ENCODE results near the gene KBTBD12.
A peak's percentile ranks its signal among the peaks of the same experiment; 100 is the strongest.
"Not testable (repeated sequence)": the region's sequence is repeated elsewhere in the genome, so short reads cannot be mapped to it uniquely, and the experiment has no call there.

Gene KBTBD12, protein sequence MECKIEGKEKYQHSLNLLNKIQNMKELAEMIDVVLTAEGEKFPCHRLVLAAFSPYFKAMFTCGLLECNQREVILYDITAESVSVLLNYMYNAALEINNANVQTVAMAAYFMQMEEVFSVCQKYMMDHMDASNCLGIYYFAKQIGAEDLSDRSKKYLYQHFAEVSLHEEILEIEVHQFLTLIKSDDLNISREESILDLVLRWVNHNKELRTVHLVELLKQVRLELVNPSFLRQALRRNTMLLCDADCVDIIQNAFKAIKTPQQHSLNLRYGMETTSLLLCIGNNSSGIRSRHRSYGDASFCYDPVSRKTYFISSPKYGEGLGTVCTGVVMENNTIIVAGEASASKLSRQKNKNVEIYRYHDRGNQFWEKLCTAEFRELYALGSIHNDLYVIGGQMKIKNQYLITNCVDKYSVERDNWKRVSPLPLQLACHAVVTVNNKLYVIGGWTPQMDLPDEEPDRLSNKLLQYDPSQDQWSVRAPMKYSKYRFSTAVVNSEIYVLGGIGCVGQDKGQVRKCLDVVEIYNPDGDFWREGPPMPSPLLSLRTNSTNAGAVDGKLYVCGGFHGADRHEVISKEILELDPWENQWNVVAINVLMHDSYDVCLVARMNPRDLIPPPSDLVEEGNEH

DNA sequence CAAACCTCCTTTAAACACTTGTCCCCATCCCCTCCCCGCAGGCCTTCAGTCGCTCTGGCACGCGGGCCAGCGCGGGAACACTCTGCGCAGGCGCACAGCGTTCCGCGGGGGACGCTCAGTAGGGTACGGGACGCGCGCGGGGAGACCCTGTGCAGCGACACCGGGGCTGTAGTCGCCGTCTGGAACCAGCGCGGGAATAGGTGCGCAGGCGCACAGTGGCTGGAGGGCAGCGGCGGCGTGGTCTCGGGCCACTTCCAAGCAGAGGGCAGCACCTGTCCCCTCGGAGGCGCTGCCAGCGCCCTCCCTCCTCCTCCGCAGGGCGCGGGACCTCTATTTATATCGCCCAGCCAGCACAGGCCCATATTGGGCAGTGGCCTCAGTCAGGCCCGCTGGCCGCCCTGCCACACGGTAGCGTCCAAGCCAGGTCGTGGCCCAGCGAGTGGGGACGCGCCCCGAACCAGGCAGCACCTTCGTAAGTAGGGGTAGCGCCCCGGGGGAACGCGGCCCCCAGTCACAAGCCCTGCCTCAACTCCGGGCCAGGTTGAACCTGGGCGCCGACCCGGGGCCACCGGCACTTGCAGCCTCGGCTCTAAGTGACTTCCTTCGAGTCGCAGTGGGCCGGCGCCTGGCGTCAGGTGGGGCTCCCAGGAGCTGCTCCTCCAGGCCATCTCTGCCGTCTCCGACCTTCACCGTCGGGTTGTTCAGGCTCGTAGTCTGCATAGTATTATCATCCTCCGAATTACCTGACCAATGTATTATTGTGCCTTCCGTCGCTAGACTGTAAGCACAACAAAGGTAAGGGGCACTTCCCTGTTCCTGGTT lies at the start of gene KBTBD12:
Gene KBTBD12, plus strand, starts transcription at position 118 of the 822 bp plus-strand sequence. CDS start 7,830 bp downstream, outside the sequence.
- DNase-seq: peak; percentile 24

DNA sequence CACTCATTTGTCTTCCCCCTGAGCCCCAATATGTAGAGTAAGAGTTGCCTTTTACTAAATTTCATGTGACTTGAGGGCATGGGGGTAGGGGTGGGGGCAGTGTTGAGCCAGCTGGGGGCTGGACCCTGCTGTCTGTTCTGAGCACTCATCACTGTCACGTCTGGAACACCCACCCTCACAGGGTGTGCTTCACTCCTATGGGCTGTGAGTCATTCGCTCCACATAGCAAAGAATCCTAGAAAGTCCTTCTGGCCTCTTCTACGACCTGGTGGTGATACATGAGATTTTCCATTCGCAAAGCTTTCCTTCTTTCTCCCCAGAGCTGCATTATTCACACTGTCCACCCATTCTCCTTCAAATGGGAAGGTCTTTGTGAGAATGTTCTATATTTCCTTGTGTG lies 49.1 kb upstream of the KBTBD12 start:
- no peak for DNase-seq

DNA sequence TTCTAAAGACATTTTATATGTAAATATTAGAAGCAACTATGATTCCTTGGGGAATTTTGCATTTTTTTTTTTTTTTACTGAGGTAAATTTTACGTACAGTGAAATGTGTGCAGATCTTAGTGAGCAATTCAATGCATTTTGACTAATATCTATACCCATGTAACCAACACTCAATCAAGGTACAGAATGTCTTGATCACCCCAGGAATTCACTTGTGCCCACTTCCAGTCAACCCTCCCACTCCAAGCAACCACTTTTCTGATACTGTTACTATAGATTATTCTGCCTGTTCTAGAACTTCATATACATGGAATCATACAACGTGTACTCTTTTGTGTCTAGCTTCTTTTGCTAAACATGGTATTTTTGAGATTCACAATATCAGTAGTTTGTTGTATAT lies 47.6 kb upstream of the KBTBD12 start:
- no peak for DNase-seq

DNA sequence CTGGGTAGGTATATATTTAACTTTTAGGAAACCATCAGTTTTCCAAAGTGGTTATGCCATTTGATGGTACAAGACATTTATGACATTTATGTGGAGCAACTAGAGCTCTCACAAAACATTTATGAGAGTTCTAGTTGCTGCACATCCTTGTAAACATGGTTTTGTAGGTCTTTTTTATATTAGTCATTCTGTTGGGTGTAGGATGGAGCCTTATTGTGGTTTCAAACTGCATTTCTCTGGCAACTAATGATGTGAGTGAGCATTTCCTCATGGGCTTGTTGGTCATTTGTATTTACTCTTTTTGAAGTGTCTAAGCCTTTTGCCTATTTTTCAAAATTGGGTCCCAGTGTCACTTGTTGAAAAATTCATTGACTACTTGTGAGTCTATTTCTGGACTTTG lies 47.0 kb upstream of the KBTBD12 start:
- DNase-seq: no peak

DNA sequence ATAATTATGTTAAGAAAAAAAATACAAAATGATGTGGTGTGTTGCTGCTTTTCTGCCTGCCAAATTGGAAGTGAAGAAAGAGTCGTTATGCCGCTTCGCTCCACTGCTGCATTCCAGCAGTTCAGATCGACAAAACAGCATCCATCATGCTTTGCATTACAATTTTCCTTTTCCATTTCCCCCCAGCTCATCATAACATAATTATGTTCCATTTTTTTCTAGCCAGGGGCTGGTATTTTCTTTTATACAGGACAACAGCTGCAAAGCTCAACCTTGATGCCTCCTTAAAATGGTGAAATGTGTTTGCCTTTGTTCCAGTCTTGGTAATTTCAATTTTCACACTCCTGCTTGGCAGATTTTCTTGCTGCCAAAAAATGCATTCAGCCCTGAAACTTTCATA lies 44.9 kb upstream of the KBTBD12 start:
- DNase-seq: no peak

DNA sequence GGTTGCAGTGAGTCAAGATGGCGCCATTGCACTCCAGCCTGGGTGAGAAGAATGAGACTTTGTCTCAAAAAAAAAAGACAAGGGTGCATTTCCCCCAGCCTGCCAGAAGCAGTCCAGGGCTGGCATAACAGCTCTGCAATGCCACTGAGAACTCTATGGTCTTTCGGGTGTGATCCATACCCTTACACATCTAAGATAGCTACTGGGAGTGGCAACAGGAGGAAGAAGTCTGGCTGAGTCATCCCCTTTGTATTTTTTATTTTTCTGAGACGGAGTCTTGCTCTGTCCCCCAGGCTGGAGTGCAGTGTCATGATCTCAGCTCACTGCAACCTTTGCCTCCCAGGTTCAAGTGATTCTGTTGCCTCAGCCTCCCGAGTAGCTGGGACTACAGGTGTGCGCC lies 40.9 kb upstream of the KBTBD12 start:
- DNase-seq: not testable (repeated sequence)

DNA sequence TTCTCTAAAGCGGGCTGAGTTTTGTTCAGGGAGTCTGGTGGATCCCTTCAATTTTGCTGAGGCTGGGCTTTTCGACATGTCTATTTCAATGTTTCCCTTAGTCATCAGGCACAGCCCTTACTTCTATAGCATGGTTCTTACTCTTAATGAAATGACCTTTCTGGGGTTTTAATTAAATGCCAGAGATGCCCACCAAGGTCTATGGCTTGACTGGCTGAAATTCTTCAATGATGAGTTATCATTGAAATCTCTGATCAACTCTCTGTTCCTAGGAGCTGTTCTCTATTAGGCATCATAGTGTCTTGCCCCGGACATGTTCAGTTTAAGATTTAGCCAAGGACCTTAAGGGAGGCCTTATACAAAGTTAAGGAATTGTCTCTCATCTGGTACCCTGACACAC lies 33.4 kb upstream of the KBTBD12 start:
- DNase-seq: no peak

DNA sequence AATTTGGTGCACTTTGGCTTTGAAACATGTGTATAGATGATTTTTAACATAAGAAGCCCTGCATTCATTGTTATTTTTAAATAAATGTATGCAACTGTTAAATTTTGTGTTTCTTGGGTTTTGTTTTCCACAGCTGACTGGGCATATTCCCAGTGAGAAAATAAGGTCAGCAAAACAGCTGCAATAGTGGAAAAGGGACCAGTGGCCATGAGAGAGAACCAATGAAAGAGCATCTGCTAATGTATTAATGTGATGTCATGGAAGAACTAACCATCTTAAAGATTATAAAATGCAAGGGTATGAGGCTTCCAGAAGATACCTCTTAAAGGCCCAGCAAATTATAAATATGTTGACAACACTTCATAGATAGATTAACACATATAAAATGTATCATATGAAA lies 31.0 kb upstream of the KBTBD12 start:
- DNase-seq: no peak

DNA sequence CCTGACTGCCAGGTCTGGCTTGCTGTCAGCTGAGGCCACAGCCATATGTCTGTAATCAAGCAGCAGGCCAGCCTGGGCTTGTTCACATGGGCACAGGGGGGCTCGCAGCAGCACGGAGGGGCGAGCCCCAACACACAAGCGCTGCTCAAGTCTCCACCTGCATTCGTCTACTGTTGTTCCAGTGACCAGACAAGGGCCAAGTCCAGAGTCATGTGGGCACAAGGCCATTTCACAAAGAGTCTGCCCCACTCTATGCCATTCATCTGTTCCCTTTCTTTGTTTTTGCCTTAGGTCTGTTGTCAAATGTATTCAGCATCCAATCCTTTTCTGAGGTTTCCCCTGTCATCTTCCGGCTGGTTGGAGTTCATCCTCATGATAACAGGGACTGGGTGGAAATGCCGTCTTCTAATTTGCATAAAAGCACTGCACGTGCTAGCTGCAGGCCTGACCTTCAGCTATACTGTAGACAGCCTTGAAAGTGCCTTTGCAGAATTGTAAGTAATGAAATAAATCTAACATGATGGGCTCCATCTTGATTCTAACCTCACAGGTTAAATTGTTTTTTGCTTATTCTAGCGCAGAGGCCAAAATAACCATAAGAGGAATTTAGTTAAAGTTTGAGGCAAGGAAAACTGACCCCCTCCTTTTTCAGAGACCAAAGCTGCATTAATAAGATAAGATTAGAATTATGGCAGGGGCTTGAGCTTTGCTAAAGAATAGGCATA lies 28.6 kb upstream of the KBTBD12 start:
- DNase-seq: no peak

DNA sequence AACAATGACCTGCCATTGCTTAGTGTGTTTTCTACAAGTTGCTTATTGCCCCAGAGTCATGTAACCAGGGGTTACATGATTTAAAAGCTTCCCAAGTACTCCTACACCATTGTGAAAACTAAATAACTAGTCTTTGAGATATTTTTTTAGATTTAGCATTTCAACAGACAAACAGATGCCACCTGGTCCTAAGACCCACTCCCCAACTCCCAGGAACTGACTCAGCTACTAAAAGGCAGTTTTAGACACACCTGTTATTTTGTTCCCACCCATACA lies 28.1 kb upstream of the KBTBD12 start:
- no peak for DNase-seq

DNA sequence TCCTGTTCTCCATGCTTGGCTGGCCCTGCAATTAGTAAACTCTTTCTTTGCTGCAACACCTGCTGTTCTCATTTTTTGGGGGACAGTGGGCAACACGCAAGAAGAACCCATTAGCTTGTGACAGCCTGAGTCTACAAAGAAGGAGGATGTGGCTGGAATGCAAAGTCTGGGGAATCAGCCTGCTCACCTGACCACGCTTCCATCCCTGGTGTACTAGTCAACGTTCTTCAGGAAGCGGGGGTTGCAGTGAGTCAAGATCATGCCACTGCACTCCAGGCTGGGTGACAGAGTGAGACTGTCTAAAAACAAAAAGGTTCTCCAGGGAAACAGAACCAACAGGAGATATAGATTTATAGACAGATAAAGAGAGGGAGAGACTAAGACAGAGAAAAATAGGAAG lies 27.7 kb upstream of the KBTBD12 start:
- DNase-seq: no peak

DNA sequence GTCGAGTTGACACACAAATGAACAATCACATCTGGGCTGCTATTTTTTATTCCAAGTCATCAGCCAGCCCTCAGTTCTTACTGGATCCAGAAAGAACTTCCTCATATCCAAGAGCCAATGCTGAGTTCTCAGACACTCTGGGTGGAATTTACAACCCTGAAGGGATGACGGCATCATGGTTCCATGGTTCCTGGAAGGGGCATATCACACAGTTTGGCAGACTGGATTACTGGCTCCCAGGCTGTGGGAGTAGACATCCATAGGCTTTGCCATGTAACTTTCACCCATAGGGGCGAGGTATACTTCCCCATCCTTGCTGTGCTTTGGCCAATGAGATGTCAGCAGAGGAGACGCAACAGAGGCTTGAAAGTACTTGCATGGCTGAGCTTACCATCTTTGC lies 26.9 kb upstream of the KBTBD12 start:
- no peak for DNase-seq

DNA sequence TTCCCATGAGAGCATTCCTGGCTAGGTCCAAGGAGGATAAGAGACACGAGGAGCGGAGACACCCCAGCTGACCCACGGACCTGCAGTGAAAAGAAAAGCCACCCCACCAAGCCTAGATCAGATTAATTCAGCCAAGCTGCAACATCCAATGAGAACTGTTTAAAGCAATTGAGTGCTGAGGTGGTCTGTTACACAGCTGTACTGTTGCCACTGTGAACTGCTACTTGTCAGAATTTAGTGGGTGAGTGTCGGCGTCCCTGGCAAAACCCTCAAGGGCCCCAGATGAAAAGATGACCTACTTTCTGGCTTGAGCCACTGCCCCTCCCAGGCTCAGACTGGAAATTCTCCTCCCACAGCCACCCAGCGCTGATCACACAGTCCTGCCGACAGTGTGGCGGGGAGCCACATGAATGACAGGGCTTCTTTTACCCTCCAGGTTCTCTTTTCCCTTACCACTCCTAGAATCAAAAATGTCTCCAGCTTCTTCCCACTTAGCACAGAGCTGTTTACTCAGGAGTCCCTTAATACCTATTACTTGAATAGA lies 26.4 kb upstream of the KBTBD12 start:
- no peak for DNase-seq

DNA sequence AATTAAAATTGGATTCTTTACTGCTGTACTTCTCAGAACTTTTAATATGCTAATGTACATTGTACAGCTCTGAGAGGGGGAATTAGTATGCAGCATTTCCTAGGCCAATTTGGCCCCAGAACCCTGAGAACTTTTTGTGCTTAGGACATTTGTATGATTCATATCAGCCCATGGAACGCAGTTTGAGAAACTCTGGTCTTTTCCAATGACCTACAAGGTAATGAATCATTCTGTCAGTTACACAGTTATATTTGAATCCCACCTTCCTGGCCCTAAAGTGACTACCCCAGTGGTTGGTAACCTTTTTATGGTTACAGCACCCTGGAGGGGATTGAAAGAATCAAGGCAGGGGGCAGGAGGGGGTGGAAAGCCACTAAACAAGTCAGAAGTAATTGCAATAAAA lies 25.6 kb upstream of the KBTBD12 start:
- DNase-seq: no peak

DNA sequence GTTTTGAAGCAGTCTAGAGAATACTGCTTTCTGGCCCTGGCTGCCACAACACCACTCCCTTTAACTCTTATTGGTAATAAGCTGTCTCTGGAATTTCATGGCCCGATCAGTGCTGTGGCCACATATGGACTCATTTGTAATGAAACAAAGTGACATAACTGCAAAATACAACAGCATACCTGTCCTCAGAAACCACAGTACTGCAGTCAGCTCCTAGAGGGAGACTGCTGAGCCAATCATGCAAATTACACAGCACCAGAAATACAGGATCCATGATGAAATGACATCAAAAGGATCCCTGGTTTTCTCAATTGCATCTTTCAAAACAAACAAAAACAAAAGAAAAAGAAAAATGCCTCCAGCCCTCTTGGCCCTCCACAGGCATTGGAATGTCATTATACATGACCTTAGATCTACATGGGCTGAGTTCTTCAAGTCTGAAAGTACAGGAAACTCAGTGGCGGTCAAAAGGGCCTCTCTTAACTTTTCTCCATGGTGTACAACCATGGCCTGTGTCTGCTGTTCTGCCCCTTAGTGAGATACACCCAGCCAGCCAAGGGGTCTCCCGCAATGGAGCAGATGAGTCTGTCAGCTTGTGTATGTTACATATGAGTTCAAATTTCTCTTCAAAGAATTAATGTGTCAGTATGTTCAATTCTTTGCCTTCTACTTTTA lies 24.9 kb upstream of the KBTBD12 start:
- no peak for DNase-seq

DNA sequence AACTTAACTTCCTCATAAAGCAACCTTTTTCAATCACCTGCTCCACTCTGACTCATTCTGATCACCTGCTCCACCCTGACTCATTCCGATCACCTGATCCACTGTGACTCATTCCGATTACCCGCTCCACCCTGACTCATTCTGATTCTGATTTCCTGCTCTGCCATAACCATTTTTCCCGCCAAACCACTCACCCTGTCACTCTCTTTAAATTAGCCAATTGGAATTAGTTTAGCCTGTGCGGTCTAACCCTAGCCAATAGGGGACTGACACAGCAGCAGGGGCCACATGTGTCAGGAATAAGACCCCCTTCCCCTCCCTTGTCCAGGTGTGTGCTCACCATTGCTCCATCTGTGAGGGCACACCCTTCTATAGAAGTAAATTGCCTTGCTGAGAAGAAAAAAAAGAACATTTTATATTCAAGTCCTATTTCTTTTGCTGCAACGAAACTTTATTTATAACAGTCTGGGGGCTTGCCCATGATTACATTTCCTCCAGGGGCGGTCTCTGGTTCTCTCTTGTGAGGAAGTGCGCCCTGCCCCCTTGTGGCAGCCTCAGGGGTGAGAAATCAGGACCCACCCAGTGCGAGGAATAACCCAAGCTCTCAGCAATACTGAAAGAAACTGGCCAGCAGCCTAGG lies 24.3 kb upstream of the KBTBD12 start:
- DNase-seq: not testable (repeated sequence)

DNA sequence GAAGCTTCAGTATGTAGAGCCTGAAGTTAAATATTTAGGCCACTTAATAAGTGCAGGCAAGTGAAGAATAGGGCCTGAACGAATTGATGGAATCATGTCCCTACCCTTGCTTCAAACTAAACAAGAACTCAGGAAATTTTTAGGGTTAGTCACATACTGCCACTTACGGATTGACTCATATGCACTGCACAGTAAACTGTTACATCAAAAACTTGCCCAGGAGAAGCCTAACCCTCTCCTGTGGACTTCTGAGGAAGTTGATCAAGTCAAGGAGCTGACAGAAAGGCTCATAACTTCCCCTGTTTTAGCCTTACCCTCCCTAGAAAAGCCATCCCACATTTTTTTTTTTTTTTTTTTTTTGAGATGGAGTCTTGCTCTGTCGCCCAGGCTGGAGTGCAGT lies 20.6 kb upstream of the KBTBD12 start:
- DNase-seq: no peak

DNA sequence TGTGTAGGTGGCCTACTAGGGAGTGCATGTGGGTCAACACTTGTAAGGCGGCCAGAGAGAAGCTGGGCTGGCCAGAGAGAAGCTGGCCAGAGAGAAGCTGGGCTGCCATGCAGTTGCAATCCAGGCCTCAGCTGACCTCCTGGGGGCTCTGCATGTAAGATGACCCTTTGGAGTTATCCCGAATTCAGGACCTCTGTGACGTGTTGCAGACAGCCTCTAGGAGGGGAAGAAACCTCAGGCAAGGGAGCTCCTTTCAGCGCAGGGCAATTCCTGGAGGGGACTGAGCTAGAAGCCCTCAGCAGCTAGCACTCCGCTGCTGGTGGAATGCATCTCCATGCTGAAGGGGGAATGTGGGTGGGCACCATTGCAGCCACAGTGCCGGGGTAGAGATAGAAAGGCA lies 15.8 kb upstream of the KBTBD12 start:
- DNase-seq: no peak

DNA sequence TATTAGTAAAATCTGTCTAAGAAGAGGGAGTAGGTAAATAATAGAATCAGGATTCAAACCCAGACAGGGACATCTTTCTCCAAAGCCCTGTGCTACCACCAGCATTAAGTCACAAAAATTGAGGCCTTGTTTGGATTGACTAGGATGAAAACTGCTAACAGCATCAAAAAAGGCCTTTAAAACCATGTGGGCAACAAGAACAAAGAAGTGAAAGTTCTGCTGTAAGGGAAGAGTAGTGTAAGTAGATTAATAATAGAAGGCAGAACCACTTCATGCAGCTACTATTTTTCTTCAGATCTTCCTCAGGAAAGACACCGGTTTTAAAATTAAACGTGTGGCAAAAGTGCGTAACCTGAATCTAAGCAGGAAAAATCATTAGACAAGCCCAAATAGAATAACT lies 15.3 kb upstream of the KBTBD12 start:
- DNase-seq: no peak

DNA sequence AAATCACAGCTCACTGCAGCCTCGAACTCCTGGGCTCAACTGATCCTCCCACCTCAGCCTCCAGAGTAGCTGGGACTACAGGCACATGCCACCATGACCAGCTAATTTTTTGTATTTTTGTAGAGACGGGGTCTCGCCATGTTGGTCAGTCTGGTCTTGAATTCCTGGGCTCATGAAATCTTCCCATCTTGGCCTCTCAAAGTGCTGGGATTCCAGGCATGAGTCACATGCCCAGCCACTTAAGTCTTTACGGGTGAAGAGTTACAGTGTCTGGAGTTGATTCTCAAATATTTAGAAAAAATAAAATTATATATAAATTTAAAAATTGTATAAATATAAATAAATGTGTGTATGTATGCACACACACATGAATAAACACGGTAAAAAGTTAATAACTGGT lies 14.5 kb upstream of the KBTBD12 start:
- no peak for DNase-seq

DNA sequence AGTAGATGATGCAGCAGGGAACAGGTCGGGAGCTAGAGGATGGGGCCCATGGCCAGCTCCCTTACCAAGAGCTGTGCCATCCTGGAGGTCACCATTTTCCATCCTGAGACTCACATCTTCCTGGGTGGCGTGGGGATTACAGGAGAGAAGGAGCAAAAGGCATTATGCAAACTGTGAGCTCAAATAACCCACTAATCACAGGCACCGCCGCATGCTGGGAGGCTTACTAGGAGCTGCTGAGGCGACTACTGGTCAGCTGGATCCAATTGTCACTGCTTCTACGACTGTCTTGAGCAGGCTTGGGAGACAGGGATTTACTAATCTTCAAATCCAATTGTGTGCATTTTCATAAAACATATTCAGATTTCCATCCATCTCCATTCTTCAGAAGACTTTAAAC lies 12.5 kb upstream of the KBTBD12 start:
- DNase-seq: no peak

Data from midbrain (tissue), 1 donor.